ENCODE results near the gene GPR141.

GRCh38 chr7:37672926-37673325 is 10.6 kb upstream of the GPR141 start:
- TF ChIP-seq, protein P1, sequence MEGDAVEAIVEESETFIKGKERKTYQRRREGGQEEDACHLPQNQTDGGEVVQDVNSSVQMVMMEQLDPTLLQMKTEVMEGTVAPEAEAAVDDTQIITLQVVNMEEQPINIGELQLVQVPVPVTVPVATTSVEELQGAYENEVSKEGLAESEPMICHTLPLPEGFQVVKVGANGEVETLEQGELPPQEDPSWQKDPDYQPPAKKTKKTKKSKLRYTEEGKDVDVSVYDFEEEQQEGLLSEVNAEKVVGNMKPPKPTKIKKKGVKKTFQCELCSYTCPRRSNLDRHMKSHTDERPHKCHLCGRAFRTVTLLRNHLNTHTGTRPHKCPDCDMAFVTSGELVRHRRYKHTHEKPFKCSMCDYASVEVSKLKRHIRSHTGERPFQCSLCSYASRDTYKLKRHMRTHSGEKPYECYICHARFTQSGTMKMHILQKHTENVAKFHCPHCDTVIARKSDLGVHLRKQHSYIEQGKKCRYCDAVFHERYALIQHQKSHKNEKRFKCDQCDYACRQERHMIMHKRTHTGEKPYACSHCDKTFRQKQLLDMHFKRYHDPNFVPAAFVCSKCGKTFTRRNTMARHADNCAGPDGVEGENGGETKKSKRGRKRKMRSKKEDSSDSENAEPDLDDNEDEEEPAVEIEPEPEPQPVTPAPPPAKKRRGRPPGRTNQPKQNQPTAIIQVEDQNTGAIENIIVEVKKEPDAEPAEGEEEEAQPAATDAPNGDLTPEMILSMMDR (IDR thresholded peaks at IDR 0.05): no peak
- TF ChIP-seq POLR2A (IDR thresholded peaks at IDR 0.05): no peak

Measured in adrenal gland (tissue), 5 donors.